GM06990 (cell line): Measurements from ENCODE around the gene ERC2.

Experiments
- DNase-seq: peaks from one replicate; pipeline ENCODE4 v3.0.0-alpha.2; 2011; ENCODE audit not compliant: insufficient read length; ENCODE audit errors: extremely low read depth
- H3K27me3 ChIP-seq: replicated peaks from 2 replicates; pipeline ENCODE4 v1.6.0; 2011; ENCODE audit warnings: low read length; ENCODE audit not compliant: control insufficient read depth, insufficient read depth
- H3K36me3 ChIP-seq: 2 replicates; pipeline ENCODE4 v1.5.1; 2011; ENCODE audit warnings: low read length; ENCODE audit not compliant: control insufficient read depth, insufficient read depth
- H3K4me3 ChIP-seq: replicated peaks from 2 replicates; pipeline ENCODE4 v1.5.1; 2011; ENCODE audit warnings: low read depth, mild to moderate bottlenecking, control low read depth, low read length
- TF ChIP-seq, protein P1 (sequence below): IDR thresholded peaks from 2 replicates; pipeline ENCODE4 v1.5.1; 2011; ENCODE audit warnings: low read length, control low read depth, mild to moderate bottlenecking, inconsistent platforms; ENCODE audit not compliant: insufficient read depth, poor library complexity, severe bottlenecking

Gene ERC2

DNA sequence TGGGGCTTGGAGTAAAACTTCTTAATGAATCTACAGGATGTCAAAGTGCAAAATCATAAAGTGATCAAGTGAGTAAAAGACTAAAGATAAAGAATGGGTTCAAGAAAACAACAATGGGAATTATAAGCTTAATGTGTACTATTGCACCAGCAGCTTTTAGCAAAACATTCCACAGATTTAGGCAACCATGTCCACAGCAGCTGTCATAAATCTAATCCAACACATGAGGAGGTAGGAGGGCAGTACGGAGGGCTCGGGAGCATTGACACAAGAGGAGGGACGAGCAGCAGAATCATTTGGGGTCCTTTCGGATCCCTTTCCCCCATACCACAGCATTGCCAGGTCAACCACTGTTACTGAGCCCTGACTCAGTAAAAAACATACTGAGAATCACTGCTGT is 516.9 kb downstream of the ERC2 start:
- TF ChIP-seq, protein P1, sequence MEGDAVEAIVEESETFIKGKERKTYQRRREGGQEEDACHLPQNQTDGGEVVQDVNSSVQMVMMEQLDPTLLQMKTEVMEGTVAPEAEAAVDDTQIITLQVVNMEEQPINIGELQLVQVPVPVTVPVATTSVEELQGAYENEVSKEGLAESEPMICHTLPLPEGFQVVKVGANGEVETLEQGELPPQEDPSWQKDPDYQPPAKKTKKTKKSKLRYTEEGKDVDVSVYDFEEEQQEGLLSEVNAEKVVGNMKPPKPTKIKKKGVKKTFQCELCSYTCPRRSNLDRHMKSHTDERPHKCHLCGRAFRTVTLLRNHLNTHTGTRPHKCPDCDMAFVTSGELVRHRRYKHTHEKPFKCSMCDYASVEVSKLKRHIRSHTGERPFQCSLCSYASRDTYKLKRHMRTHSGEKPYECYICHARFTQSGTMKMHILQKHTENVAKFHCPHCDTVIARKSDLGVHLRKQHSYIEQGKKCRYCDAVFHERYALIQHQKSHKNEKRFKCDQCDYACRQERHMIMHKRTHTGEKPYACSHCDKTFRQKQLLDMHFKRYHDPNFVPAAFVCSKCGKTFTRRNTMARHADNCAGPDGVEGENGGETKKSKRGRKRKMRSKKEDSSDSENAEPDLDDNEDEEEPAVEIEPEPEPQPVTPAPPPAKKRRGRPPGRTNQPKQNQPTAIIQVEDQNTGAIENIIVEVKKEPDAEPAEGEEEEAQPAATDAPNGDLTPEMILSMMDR, result no peak
- no peak for DNase-seq
- Histone ChIP-seq H3K27me3 (no peaks in the 10 kb centered on the region), H3K4me3 (no peak overlapping the region), H3K36me3 (no peaks in the 10 kb centered on the region)

DNA sequence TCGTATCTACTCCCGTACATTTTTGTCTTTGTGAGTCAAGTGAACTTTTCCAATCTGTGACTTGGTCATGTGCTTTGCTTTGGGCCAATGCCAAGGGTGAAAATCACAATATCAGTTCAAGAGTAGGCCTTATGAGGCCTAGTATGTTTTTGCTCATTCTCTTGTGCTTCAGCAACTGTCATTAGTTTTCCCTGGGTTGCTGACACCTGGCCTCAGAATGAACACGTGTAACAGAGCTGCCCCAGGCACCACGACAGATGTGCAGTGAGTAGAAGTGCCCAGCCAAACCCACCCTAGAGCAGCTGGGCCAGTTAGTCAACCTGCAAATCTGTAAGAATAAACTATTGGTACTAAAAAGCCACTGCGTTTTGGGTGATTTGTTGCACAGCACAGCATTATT is 520.9 kb downstream of the ERC2 start:
- DNase-seq, result no peak
- TF ChIP-seq, protein P1, result no peak
- H3K36me3 ChIP-seq, result no peaks in the 10 kb centered on the region
- no peaks in the 10 kb centered on the region for H3K27me3 ChIP-seq
- no peak overlapping the region for H3K4me3 ChIP-seq

DNA sequence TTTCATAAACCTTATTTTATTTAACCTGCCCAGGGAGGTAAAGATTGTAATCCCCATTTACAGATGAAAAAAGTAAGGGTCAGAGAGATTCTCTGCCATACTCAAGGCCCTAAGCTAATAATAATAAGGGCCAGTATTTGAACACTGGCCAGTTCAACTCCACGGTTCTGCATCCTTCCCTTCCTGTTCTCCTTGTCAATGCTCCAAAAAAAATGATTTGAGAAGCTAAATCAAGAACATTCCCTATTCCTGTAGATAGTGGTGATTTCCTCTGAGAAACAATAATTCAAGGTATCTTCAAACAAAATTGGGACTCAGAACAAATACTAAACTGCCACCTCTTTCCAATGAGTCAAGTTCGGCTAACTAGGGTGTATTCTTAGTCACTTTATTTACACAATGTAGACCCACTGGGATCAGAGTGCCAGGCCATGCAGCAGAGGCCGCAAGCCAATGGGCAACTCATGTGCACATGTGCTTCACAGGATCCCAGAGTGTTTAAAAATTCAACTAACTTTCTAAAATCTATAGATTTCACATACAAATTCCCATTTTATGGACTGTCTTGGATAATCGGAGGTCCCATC is 521.6 kb downstream of the ERC2 start:
- Histone ChIP-seq H3K27me3 (no peaks in the 10 kb centered on the region), H3K4me3 (no peak overlapping the region), H3K36me3 (no peaks in the 10 kb centered on the region)
- no peak for DNase-seq
- TF ChIP-seq, protein P1, result no peak

DNA sequence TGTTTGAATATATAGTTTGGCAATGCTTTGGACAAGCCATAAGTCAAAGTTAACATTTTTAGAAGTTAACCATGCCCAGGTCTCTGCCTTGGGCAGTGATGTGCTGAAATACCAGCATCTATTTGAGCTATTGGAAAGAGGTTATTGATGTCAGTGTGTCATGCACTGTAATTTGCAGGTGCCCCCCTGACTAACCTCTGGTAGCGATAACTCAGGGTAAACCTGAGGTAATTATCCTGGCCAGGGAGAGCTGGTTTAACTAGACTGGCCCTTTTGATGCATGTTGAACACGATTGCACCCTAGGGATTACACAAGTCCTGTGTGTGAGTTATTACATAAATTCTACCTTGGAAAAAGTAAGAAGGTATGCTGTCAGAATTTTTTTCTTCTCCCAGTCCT is 525.4 kb downstream of the ERC2 start:
- no peak for DNase-seq
- Histone ChIP-seq H3K36me3 (no peaks in the 10 kb centered on the region), H3K4me3 (no peak overlapping the region), H3K27me3 (no peaks in the 10 kb centered on the region)
- TF ChIP-seq, protein P1, result no peak

DNA sequence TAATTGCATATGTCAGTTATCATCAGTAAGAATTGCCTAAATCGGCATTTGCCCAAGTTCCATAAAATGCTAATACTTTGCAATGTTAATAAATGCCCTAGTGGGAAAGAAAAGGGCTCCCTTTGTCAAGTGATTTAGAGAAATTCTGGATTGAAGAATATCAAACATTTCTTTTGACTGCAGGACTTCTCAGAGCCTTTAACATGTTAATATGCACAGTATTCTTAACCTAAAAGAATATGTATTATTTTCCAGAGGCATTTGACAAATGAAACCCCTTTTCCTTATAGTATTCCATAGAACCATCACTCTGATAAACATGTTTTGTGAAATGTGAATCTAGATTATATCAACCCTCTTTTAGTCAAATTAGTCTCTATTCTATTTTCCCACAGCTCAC is 529.0 kb downstream of the ERC2 start:
- H3K4me3 ChIP-seq, result no peak overlapping the region
- H3K36me3 ChIP-seq, result no peaks in the 10 kb centered on the region
- no peaks in the 10 kb centered on the region; the same call in 1 of the 2 replicates for H3K27me3 ChIP-seq
- DNase-seq, result no peak
- TF ChIP-seq, protein P1, result no peak

DNA sequence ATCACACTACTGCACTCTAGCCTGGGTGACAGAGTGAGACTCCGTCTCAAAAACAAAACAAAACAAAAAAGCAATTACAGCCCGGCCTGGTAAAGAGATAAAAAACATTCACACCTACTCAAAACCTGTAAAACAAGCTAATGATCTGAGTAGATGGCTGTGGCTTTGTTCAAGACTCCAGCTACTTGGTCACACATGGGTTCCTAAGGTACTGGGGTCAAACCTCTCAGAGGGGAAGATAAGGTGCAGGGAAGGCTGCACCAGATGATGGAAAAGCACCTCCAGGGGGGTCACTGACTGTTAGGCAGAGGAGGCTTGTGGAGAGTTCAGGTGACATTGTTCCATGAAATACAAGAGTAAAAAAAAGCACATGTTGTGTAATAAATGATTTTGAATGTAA is 531.0 kb downstream of the ERC2 start:
- H3K36me3 ChIP-seq, result no peaks in the 10 kb centered on the region
- no peaks in the 10 kb centered on the region; the same call in 1 of the 2 replicates for H3K27me3 ChIP-seq
- no peak for DNase-seq
- TF ChIP-seq, protein P1, result no peak
- H3K4me3 ChIP-seq, result no peak overlapping the region
